ENCODE measurements around the gene NLN. TPM values are rescaled to one million over a fixed set of nuclear protein-coding genes. Genes with fewer than 3 reads are reported as not detected.

Gene NLN
- total and polyA plus RNA-seq, 2 of the 13 experiments (the other 11 are each of a cell fraction or from before 2014, with no cell fraction given): 11.9 to 36.7 TPM

DNA sequence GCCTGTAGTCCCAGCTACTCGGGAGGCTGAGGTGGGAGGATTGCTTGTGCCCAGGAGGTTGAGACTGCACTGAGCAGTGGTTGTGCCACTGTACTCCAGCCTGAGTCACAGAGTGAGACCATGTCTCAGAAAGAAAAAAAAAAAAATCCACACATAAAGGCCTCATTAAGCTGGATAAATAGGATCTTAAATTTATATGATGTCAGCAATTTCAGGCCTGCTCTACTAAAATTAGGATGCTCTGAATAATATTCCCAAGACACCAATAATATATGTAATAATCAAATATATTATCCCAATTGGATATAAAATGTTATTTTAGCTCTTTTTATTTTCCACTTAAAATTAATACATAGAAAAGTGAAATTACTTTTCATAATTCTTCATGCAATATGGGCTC is 43.6 kb downstream of the NLN start (continued):
- TF ChIP-seq, protein P1, sequence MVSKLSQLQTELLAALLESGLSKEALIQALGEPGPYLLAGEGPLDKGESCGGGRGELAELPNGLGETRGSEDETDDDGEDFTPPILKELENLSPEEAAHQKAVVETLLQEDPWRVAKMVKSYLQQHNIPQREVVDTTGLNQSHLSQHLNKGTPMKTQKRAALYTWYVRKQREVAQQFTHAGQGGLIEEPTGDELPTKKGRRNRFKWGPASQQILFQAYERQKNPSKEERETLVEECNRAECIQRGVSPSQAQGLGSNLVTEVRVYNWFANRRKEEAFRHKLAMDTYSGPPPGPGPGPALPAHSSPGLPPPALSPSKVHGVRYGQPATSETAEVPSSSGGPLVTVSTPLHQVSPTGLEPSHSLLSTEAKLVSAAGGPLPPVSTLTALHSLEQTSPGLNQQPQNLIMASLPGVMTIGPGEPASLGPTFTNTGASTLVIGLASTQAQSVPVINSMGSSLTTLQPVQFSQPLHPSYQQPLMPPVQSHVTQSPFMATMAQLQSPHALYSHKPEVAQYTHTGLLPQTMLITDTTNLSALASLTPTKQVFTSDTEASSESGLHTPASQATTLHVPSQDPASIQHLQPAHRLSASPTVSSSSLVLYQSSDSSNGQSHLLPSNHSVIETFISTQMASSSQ (IDR thresholded peaks at IDR 0.05; ENCODE audit: low read depth): no peak
- TF ChIP-seq, protein P1 (CRISPR knock-in tag; IDR thresholded peaks at IDR 0.05; ENCODE audit: borderline replicate concordance): no peak
- peak; percentile 85 for TF ChIP-seq MAFF (IDR thresholded peaks at IDR 0.05; ENCODE audit: low read depth, low read length)
- TF ChIP-seq ZNF264 (CRISPR knock-in tag; IDR thresholded peaks at IDR 0.05): no peak

DNA sequence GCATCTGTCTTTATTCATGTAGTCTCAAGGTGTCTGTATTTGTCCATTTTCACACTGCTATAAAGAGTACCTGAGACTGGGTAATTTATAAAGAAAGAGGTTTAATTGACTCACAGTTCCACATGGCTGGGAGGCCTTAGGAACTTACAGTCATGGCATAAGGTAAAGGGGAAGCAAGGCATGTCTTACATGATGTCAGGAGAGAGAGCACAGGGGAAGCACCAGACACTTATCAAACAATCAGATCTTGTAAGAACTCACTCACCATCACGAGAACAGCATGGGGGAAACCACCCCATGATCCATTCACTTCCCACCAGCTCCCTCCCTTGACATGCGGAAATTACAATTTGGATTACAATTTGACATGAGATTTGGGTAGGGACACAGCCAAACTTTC is 44.2 kb downstream of the NLN start:
- no peaks in the 10 kb centered on the region for H4K20me1 ChIP-seq (ENCODE audit: insufficient read depth, low read length)
- no peaks in the 10 kb centered on the region for H3K79me2 ChIP-seq (ENCODE audit: insufficient read depth, low read length)
- H3K27me3 ChIP-seq (ENCODE audit: control insufficient read depth in 1 of 2, insufficient read depth in 2 of 2, low read length in 2 of 2): no peaks in the 10 kb centered on the region; a peak in 1 of 5 replicates
- no peaks in the 10 kb centered on the region for H3K9me3 ChIP-seq (ENCODE audit: low read length)
- no peak for ATAC-seq
- peaks cover 2 to 14% of the 10 kb centered on the region in 2 experiments; a peak in 3 of 5 replicates for H3K36me3 ChIP-seq (replicated peaks in 1 of 2; ENCODE audit: control insufficient read depth in 1 of 2, insufficient read depth in 2 of 2, low read length in 2 of 2)
- H3K4me1 ChIP-seq (ENCODE audit: insufficient read depth, low read length): no peaks in the 10 kb centered on the region
- no peak overlapping the region for H2AFZ ChIP-seq (ENCODE audit: low read length)
- no peak overlapping the region for H3K27ac ChIP-seq (ENCODE audit: extremely low read length, insufficient read depth, low read length)
- WGBS (ENCODE audit: low lambda C conversion rate): 100% methylated on average over 2 of the region's 2 CpGs
- BruUV-seq (replicated peaks): no TSS peak
- ChIA-PET POLR2A (no interaction called here), CTCF (ENCODE audit: low intra/inter-chr PET ratio, low total read pairs) (no interaction called here)
- in situ Hi-C loops (cut with HindIII; ENCODE audit: extremely low pct_ligation_motif_present, low pct_unique_long_range_greater_than_20kb): no loop called here
- intact Hi-C loops (cut with micrococcal nuclease; ENCODE audit: unreplicated experiment): no loop called here
- FAIRE-seq: no peak
- H3K4me3 ChIP-seq (replicated peaks in 1 of 3; ENCODE audit: insufficient read depth in 1 of 3, low read depth in 2 of 3, low read length in 3 of 3): no peak overlapping the region
- TF ChIP-seq PCBP1 (IDR thresholded peaks at IDR 0.05; ENCODE audit: borderline replicate concordance, low read depth, low read length) (no peak), ZNF441 (CRISPR knock-in tag; IDR thresholded peaks at IDR 0.05; ENCODE audit: borderline replicate concordance) (no peak), RELA (CRISPR knock-in tag; IDR thresholded peaks at IDR 0.05) (no peak), ZSCAN31 (CRISPR knock-in tag; IDR thresholded peaks at IDR 0.05; ENCODE audit: low read depth) (no peak), ZIK1 (CRISPR knock-in tag; IDR thresholded peaks at IDR 0.05; ENCODE audit: borderline replicate concordance, low read depth) (no peak), REXO4 (CRISPR knock-in tag; IDR thresholded peaks at IDR 0.05; ENCODE audit: borderline replicate concordance) (no peak), ZMYM4 (CRISPR knock-in tag; IDR thresholded peaks at IDR 0.05) (no peak)
- DNase-seq (ENCODE audit: low spot score): no peak
- H3K9ac ChIP-seq (ENCODE audit: insufficient read depth, low read depth, low read length): no peak overlapping the region
- H3K4me2 ChIP-seq (ENCODE audit: low read depth, low read length): no peak overlapping the region

All from HepG2 (cell line).